ENCODE data around the gene WDR11.
"Not testable (repeated sequence)": the region's sequence is repeated elsewhere in the genome, so short reads cannot be mapped to it uniquely, and the experiment has no call there.

WDR11 gene

DNA sequence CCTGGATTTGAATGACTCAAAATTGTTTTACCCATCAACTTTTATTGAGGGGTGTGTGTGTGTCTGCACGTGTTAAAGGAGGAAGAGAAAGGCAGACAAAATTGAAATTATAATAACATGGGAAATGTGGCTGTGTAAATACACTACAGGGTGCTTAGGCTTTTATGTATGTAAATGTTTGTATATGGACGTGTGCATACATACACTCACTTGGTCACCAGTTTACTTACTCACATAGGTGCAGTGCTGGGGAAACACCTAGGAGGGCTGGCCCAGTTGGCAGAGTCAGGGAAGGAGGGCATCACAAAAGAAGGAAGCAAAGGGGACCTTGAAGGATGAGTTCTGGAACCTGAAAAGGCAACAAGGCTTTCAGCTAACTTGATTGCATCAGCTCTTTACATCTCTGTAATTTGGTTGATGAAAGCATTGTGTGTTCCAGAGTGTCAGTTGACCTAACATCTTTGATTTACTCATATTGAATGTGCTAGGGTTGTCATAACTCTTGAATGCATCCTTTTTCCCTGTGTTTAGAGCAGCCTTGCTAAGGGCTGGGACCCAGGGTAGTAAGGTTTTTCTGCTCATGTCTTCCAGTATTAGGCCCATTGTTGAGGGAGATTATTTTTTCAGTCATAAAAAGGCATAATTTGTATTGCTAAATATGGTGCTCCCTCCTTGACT is 10.2 kb downstream of the WDR11 start:
- no peak for DNase-seq (ENCODE audit: low read depth)

DNA sequence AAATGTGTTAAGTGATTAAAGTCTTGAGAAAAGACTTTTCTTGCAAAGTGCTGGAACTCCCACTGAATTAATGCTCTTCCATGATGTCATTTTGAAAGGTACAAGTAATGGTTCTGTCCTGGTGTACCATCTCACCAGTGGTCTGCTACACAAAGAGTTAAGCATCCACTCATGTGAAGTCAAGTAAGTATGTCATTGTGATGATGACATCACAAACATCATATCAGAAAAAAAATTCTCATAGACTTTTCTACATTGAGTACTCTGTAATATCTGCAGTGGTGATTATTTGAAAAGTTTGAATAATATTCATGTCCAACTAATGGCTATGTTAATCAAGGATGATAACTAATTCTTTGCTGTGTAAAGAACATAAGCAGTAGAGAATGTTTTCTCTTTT is 22.6 kb downstream of the WDR11 start:
- no peak for DNase-seq (ENCODE audit: low read depth)

DNA sequence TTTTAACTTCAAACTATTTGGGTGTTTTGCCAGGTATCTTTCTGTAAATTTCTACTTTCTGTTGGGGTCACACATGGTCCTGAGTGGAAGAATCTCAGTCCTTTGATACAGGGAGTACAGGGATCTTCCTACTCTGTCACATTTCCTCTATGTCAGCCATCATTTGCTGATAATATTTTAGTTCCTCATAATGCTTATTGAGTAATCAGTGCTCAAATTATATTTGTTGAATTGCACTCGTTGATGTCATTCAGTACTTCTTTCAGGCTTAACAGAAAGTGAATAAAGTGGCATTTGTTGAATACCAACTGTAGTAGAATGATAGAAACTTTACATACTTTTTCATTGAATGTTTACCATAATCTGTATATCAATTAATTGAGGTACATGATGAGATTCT is 31.9 kb downstream of the WDR11 start:
- no peak for DNase-seq (ENCODE audit: low read depth)

DNA sequence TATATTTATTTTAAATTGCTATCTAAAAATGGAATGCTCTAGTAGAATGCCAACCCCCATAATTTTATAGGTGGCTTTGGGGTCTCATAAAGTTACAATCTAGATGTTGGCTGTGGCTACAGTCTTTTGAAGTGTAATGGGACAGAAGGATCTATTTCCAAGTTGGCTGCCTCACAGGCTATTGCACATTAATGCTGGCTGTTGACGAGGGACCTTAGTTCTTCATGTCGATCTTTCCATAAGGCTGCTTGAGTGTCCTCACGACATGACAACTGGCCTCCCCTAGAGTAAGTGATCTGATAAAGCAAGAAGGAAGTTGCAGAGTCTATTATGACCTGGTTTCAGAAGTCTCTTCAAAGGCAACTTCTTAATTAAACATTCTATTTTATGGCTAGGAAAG is 36.3 kb downstream of the WDR11 start:
- no peak for DNase-seq (ENCODE audit: low read depth)

DNA sequence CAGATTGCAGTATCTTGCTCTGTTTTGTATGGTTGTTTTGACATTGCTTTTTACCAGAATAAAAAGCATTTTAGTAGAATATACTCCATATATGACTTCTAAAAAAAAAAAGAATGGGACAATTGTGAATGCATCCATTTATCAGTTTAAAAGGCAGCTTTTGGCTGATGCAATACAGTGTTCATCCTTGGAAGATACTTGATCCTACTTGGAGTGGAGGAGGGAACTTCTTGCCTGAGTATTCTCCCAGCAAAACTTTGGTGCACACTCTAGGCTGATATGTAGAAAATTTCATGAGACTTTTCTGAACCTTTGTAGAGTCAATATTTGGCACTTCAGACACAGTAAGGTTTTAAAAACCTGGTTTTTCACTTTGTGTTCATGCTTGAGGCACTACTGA is 40.2 kb downstream of the WDR11 start:
- peak; percentile 65 for DNase-seq (ENCODE audit: low read depth)

DNA sequence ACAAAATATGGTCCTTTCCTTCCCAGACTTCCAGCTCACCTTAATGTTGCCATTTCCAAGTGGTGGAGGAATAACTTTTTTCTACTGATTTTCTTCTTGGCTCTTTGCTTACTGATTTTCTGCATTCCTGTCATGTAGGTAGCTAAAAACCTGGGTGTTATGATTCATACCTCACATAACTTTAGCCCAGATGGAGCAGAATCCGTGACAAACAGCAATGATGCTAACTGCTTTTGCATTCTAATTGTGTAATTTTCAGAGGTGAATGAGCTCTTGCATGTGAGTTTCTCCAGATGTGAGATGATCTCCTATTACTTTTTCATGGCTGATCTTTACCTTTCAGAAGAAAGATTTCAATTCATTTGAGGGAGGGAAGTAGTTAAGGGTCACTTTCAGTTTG is 43.4 kb downstream of the WDR11 start:
- no peak for DNase-seq (ENCODE audit: low read depth)

DNA sequence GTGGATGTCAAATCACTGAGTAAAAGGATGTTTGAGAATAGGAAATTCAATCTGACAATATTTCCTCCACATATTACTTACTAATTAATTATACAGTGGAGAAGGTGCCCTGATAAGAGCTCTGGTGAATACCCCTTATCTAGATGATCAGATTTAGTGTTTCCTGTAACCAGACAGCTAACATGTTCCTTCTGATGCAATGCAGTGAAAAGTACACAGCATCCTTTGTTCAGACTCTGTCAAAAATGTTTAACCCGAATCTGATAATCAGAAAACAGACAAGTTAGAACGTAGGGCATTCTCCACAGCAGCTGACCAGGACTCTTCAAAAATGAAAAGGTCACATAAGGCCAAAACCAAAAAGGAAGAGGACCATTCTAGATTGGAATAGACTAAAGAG is 46.2 kb downstream of the WDR11 start:
- DNase-seq (ENCODE audit: low read depth): peak; percentile 55

DNA sequence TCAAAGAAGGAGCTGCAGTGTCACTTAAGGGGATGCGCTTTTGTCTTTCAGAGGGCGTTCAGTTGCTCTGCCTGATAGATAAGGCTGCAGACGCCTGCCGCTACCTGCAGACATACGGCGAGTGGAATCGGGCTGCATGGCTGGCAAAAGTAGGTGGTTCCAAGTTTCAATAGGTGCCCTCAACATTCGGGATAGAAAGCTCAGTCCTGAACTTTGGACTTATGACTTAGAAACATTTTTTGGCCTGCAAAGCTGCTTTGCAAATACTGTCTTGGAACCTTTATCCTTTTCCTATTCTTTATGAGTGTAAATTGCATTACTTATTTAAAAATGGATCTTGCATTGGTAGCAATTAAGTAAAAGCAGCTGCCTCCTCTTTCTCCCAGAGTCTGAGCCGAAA is 54.1 kb downstream of the WDR11 start:
- DNase-seq (ENCODE audit: low read depth): no peak

DNA sequence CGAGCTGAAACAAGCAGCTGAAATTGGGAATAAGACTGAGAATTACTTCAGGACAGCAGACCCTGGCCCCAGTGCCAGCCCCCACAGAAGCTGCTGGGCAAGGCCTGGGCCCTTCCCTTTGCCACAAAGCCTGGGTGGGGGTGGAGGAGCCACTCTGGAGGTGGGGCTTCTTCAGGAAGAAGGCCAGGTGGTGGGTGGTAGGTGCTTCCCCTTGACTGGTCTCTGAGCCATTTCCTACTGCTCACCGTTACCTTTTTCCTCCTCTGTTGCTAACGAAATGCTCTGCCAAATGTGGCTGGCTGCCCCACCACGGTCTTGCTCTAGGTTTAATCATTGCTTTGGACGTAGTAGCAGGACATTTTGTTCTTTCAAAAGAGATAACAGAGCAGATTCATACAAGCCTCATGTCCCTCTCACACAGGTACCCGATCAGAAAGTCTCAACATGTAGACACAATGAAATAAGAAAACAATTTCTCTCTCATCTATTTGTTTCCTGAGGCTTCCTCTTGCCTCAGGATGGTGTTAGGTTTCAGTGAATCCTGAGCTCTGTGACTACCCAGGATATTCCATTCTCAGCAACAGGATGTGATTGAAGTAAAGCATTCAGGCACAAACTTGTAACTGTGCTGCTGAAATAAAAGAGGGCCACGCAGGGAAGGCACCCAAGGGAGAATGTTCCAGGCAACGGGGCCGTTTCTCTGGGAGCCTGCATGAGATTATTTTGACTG is 66.5 kb downstream of the WDR11 start:
- no peak for DNase-seq (ENCODE audit: low read depth)

DNA sequence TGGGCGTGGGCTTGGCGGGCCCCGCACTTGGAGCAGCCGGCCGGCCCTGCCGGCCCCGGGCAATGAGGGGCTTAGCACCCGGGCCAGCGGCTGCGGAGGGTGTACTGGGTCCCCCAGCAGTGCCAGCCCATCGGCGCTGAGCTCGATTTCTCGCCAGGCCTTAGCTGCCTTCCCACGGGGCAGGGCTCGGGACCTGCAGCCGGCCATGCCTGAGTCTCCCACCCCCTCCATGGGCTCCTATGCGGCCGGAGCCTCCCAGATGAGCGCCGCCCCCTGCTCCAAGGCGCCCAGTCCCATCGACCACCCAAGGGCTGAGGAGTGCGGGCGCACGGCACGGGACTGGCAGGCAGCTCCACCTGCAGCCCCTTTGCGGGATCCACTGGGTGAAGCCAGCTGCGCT is 72.7 kb downstream of the WDR11 start:
- not testable (repeated sequence) for DNase-seq (ENCODE audit: low read depth)

DNA sequence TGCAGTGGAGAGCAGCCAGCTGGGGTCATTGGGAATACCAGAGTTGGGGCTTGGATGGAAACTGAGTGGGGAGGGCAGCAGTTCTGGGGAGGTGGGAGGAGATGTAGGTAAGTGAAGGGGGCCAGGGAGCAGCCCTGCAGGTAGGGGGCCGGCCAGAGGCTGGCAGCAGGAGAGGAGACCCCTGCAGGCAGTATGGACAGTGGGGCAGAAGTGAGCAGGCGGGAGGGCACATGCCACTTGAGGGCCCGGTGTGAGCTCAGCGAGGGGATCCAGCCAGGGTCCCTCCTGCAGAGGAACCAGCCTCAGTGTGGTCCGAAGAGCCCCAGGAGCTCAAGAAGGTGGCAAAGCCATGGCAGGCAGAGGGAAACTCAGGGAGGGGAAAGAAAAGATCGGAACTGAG is 75.4 kb downstream of the WDR11 start:
- DNase-seq (ENCODE audit: low read depth): no peak

DNA sequence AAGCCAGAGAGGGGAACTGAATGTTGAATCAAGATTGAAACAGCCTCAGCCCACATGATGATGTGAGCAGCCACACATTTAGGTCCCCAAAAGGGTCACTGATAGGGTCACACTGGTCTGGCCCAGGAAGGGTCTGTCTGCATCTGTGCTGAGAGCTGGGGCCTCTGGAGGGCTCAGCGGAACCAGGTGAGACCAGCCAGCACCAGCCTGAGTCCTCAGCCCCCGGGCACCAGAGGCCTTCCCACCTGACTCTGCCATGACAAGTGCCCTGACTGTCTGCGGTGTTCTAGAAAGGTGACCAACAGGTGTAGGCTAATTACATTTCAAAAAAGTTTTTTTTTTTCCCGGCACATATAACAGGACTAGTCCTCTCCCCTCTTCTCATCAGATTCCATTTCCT is 76.2 kb downstream of the WDR11 start:
- DNase-seq (ENCODE audit: low read depth): no peak

DNA sequence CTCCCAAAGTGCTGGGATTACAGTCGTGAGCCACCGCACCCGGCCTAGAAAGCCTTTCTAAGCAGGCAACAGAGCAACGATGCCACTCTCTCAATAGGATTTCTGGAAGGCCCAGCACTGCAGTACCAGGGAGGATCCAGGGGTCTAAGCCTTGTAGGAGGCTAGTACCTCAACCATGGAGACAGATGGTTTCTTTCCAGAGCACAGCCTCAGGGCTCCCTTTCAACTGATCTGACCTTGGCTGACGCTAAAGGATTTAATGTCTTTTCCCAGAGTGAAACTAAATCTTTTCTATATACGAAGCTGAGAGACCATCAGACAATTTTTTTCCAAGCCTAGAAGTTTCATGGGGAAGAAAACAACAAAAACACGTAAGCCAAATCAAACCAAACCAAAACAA is 78.0 kb downstream of the WDR11 start:
- DNase-seq (ENCODE audit: low read depth): no peak

DNA sequence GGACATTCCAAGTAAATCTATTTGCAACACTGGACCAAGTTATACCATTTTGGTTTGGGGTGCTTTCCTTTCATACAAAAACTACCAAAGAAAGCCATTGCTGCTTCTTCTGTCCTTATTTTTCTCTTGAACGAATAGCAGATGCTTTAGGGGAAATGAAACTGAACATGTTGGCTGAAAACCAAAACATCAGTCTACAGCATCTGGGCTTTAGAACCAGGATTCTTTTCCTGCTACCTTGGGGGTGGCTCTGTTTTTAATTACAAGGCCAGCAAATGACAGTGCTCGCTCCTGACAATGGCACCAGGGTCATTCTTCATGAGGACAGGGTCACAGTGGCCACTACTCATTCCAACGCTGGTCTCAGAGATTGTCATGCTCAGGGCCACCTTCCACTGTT is 80.3 kb downstream of the WDR11 start:
- DNase-seq (ENCODE audit: low read depth): no peak

DNA sequence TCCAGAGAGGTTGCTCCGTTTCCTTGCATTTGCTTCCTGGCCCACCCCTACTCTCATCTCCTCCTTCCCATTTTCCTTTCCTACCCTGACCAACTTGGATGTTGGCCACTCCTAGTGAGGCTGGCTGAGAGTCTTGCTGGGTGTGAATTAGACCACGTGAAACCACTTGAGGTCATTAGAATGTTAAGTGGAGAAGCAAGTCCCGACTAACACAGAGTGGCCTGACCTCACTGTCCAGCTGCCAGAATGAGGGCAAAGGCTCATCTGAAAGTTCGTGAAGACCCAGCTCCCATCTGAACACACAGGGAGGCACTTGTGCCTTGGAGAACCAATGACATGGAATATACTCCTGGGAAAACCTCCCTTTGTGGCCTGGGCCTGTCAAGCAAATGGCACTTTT is 80.8 kb downstream of the WDR11 start:
- DNase-seq (ENCODE audit: low read depth): no peak

DNA sequence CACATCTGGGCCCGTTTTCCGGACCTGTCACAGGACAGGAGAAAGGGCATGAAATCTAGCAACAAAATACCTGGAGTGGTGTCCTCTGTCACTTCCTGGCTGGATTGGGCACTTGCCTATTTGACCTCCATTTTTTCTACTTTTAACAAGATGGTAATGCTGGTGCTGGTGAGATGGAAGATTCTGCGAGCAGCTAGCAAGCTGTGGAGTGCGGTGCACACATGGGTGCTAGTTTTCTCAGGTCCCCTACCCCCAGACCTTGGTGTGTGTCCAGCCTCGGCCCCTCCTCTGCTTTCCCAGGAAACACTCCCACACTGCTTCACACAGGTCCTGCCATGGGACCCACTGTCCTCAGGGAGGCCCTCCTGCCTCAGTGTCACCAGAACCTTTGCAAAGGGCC is 87.7 kb downstream of the WDR11 start:
- no peak for DNase-seq (ENCODE audit: low read depth)

DNA sequence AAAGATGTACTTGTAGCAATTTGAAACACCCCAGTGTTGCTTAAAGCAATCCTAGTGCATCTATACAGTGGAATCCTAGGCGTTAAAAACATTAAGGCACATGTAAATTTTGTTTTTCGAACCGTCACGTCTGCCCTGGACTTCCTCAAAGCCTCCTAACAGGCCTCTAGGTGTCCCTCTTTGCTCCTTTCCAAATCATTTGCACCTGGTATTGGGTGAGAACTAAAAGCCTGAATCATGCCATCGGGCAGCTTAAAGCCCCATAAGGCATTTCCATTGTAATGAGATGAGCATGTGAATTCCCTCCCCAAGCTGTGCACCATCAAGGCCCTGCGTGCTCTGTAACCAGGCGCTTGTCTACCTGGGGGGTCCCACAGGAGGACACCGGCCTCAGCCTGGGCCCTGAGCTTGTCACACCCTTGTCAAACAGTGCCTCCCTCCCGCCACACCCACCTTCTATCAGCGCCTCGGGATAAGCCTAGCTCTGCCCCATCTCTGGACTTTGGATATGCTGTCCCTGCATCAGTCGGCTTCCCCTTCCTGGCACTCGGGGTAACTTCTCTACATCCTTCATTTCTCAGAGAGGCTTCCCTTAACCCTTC is 89.2 kb downstream of the WDR11 start:
- no peak for DNase-seq (ENCODE audit: low read depth)

DNA sequence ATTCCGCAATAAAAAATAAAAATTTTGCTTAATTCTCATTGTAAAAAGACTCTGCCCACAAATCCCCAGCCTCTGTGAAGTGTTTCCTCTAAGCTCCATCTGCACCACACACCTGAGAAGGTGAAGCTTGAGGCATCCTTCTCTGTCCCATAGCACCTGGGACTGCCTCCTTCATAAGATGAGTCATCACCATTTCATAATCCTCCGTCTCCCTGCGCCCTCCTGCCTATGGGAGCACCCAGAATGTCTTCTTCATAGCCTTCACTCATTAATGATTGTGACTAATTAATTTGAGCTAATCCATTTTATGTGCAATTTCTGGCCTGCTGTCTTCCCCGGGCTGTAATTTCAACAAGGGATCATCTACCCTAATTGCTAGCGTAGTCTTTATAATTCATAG is 90.3 kb downstream of the WDR11 start:
- DNase-seq (ENCODE audit: low read depth): no peak

DNA sequence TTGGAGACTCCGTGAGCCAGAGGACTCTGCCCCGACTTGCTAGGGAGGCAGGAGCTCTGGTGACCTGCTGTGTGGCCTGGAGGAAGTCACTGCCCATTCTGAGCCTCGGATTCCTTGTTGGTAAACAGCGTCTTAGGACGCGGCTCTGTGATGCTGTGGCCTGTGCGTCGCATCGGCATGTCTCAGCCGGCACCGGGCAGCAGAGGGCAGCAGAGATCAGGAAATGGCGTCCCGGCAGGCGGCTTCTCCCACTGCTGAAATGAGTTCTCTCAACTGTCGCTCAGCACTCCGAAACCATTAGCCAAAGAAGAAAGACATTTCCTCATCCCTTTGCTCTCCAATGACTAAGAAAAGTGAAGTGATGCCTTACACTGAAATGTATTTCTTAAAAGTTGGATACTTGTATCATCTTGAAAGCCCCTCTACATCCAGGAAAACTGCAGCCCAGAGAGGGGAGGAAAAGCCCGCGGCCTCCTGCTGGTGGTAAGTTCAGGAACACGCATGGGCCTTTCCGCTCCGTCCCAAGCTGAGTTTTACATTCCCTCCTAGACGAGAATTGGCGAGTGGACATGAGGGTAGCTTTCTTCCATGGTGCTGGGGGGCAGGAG is 91.7 kb downstream of the WDR11 start:
- DNase-seq (ENCODE audit: low read depth): peak; percentile 50

DNA sequence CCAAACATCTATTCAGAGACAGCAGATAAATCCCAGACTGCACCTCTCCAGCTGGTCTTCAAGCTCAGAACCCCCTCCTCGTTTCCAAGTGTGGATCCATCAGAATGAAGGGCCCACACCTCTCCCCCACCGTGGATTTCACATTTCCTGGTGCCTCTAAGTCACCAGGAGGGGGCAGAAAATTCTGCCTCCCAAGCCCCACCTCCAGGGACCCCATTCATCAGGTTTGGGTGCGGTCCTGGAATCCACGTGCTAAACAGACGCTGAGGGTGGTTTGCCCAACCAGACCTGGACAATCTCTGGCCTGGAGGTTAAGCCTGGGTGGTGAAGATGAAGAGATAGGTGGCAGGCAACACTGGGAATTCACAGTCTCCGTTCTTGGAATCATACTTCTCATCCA is 92.4 kb downstream of the WDR11 start:
- no peak for DNase-seq (ENCODE audit: low read depth)

DNA sequence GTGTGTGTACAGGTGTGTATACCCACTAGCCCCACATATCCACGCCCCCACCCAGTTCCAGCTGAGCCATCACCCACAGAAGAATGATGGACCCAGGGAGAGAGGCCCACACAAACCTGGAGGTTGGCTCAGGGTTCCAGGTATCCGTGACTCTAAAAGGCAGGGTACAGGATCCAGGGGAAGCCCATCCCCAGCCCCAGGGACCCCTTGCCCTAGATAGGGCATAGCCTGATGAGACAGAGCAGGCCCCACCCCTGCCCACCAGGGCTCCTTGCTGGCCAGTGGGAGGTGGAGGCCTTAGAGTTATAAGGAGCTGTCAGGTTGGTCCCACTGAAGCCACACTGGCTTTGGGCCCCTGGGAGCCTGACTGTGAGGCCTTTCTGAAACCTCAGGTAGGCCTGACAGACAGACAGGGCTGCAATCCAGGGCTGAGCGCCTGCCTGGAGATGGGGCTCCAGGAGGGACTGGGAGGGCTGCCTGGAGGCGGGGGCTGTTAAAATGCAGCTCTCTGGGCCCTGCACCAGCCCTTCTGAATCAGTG is 93.5 kb downstream of the WDR11 start:
- DNase-seq (ENCODE audit: low read depth): no peak

DNA sequence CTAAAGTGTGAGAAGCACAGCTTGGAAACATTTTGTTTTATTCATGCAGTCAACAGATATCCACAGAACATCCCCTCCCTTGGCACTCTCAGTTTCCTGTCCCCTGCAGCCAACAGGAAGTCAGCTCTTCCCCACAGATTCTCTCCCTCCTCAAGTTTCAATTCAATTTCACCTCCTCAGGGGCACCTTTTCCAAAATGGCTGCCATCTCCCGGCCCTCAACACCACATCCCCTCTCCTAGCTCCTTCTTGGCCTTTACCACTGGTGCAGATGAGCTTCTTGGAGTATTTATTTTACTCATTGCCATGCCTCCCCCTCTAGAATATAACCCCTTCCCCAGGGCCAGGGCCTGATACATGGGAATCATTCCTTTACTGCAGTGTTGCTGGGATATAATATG is 94.0 kb downstream of the WDR11 start:
- no peak for DNase-seq (ENCODE audit: low read depth)

DNA sequence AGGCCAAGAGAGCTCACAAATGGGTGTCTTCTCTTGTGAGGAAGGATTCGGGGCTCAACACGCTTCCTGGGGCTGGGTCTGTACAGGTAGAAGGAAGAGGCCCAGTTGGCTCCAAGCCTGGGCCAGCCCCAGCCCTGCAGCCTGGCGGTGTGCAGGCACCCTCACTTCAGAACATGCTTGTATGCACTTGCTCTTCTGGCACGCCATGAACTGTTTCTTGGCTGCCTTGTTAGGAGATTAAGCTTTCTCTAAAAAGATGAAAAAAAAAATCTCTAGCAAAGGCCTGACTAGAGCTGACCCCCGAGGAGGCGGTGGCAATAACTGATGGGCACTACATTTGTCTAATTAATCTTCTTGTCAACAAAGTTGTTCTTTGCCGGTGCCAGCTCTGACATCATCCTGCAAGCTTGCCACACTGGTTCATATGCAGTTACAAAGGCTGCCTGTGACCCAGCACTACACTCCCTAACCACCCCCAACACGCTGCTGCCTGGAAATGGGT is 94.7 kb downstream of the WDR11 start:
- DNase-seq (ENCODE audit: low read depth): no peak
